ENCODE data around the gene LAYN.

The LAYN gene

DNA sequence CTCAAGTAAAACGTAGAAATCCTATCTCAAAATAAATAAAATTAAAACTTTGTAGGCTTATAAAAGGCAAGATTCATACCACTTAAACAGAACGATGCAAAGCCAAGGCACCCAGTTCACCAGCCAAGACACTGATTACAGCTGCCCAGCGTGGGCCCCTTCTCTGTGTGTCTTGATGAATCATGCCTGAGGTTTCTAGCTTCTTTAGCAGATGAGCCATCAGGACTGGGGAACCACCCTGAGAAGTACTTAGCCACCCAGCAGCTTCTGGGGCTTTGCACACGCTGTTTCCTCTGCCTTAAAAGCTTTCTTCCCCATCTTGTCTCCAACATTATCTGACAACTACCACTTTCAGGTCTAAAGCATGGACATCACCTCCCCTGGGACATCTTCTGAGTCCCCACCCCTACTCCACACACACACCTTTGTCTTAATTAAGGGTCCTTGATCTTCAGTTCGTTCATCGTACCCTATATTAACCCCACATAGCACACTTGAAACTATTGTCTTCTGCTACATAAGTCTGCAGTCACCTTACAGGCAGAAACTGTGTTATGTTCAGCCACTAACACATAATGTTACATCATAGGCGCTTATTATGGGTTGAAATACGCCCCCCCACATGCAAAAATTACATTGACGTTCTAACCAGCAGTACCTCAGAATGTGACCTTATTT lies 8.7 kb upstream of the LAYN start:
- Histone ChIP-seq H3K9me3 (no peaks in the 10 kb centered on the region), H3K36me3 (no peaks in the 10 kb centered on the region), H3K27me3 (peaks cover 34% of the 10 kb centered on the region), H3K4me3 (ENCODE audit: low read depth, low read length) (no peak overlapping the region), H3K4me1 (no peaks in the 10 kb centered on the region)
- no peak for DNase-seq
- TF ChIP-seq, protein P1, sequence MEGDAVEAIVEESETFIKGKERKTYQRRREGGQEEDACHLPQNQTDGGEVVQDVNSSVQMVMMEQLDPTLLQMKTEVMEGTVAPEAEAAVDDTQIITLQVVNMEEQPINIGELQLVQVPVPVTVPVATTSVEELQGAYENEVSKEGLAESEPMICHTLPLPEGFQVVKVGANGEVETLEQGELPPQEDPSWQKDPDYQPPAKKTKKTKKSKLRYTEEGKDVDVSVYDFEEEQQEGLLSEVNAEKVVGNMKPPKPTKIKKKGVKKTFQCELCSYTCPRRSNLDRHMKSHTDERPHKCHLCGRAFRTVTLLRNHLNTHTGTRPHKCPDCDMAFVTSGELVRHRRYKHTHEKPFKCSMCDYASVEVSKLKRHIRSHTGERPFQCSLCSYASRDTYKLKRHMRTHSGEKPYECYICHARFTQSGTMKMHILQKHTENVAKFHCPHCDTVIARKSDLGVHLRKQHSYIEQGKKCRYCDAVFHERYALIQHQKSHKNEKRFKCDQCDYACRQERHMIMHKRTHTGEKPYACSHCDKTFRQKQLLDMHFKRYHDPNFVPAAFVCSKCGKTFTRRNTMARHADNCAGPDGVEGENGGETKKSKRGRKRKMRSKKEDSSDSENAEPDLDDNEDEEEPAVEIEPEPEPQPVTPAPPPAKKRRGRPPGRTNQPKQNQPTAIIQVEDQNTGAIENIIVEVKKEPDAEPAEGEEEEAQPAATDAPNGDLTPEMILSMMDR (IDR thresholded peaks at IDR 0.05; ENCODE audit: low read depth, low read length) = no peak

DNA sequence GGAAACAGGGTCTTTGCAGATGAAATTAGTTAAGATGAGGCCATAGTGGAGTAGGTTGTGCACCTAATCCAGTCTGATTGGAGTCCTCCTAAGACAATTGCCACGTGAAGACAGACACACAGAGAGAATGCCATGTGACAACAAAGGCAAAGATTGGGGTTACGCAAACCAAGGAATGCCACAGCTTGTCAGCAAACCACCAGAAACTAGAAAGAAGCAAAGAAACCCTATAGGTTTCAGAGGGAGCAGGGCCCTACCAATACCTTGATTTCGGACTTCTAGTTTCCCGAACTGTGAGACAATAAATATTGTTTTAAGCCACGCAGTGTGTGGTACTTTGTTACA lies 8.2 kb upstream of the LAYN start:
- no peak for DNase-seq
- H3K4me3 ChIP-seq (ENCODE audit: low read depth, low read length) = no peak overlapping the region
- H3K36me3 ChIP-seq = no peaks in the 10 kb centered on the region
- no peaks in the 10 kb centered on the region for H3K9me3 ChIP-seq
- H3K27me3 ChIP-seq = peaks cover 39% of the 10 kb centered on the region
- no peaks in the 10 kb centered on the region for H3K4me1 ChIP-seq
- TF ChIP-seq, protein P1 (IDR thresholded peaks at IDR 0.05; ENCODE audit: low read depth, low read length) = no peak

DNA sequence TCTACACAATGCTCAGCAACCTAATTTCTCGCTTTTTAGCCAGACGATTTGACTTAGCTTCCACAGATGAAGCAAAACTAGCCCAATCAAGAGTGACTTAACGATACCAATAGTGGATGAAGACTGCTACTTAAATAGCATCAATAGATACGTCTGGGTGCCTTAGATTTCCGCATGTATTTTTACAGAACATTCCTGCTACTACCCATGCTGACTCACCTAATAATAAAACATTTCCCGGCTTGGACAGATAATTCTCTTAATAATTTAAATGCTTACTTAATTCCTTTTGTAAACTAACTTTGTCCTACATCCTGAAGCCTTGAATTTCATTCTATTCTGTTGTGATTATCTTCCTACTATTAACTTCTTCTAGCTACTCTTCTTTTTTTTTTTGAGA lies 5.2 kb upstream of the LAYN start:
- no peak overlapping the region for H3K4me3 ChIP-seq (ENCODE audit: low read depth, low read length)
- no peaks in the 10 kb centered on the region for H3K4me1 ChIP-seq
- DNase-seq = no peak

DNA sequence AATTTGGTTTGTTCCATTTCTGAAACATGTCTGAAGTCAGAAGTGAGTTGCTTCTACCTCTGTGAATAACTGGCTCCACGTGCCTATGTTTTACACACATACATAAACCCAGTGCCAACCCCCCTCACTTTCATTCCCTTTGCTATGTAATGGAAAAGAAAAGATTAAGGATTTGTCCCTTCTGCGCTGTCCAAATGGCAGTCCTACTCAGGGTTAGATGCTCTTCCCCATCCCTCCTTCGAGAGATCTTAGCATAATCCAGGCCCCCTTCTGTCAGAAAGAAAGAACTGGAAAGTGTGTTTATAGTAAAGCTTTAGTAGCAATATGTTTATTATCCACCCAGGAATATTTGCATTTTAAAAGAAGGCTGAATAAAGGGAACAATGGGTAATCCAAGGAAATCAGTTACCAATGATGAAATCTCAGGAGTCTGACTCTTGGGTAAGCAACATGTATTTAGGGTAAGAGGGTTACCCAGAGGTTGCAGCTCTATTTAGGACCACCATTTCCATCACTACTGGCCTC lies 3.1 kb upstream of the LAYN start:
- H3K27me3 ChIP-seq = peaks cover 58% of the 10 kb centered on the region
- no peaks in the 10 kb centered on the region; the same call in 1 of the 2 replicates for H3K9me3 ChIP-seq
- TF ChIP-seq, protein P1 (IDR thresholded peaks at IDR 0.05; ENCODE audit: low read depth, low read length) = no peak
- no peaks in the 10 kb centered on the region for H3K4me1 ChIP-seq
- H3K4me3 ChIP-seq (ENCODE audit: low read depth, low read length) = no peak overlapping the region
- H3K36me3 ChIP-seq = no peaks in the 10 kb centered on the region
- DNase-seq = no peak

More for the DNA sequence above, 5.2 kb upstream of the LAYN start:
- H3K9me3 ChIP-seq = no peaks in the 10 kb centered on the region; the same call in 1 of the 2 replicates
- TF ChIP-seq, protein P1 (IDR thresholded peaks at IDR 0.05; ENCODE audit: low read depth, low read length) = no peak
- H3K27me3 ChIP-seq = peaks cover 53% of the 10 kb centered on the region
- no peaks in the 10 kb centered on the region for H3K36me3 ChIP-seq

DNA sequence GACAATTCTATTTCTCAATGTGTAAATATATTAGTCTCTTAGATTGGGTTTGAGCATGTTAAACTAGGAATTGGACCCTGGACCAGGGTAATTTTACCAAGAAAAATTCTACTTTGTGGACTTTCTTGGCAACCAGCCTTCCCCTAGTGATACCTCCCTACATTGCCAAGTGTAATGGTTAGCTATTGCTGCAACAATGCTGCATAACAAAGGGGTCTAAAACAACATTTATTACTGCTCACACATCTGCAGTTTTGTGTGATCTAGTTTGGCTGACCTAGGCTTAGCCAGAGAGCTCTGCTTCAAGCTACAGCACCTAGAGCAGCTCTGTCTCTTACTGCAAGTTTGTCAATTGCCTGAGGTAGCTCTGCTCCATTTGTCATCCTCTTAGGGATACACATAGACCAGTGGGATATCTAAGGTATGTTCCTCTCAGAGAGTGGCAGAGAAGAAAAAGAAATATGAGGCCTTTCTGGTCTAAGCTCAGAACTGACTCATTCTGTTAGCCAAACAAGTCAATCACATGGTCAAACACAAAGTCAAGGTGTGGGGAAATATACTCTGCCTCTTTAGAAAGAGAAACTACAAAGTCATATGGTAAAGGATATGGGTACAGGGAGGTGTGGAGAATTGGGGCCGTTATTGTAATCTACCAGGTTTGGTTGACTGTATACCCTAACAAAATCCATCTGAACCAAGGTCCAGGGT lies 2.0 kb upstream of the LAYN start:
- Histone ChIP-seq H3K27me3 (peaks cover 55% of the 10 kb centered on the region), H3K36me3 (no peaks in the 10 kb centered on the region), H3K4me3 (ENCODE audit: low read depth, low read length) (no peak overlapping the region), H3K9me3 (no peaks in the 10 kb centered on the region; the same call in 1 of the 2 replicates), H3K4me1 (no peaks in the 10 kb centered on the region)
- DNase-seq = no peak
- TF ChIP-seq, protein P1 (IDR thresholded peaks at IDR 0.05; ENCODE audit: low read depth, low read length) = no peak
